ENCODE results near the gene PSMD7.
"Not testable (repeated sequence)": the region's sequence is repeated elsewhere in the genome, so short reads cannot be mapped to it uniquely, and the experiment has no call there.

Gene PSMD7

DNA sequence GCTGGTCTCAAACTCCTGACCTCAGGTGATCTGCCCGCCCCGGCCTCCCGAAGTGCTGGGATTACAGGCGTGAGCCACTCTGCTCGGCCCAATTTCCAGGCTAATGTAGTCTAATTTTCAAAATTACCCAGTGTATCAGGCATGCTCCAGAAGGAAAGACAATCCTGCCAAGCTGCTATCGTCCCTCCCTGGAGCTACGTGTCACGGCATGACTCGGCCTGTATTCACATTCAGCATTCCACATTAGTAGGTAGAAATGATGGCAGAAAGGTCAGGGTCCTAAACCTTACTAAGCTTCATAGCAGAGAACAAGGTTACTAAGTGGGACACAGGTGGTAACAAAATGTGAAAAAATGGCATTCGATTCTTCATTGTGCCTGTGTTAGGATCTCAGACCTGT, 42.6 kb downstream of the PSMD7 start:
- DNase-seq (ENCODE audit: low spot score); CTCF ChIA-PET; POLR2A ChIA-PET (ENCODE audit: low non-redundant PET): not testable (repeated sequence)
- H3K27ac ChIP-seq, result peak overlapping the region; percentile 56

DNA sequence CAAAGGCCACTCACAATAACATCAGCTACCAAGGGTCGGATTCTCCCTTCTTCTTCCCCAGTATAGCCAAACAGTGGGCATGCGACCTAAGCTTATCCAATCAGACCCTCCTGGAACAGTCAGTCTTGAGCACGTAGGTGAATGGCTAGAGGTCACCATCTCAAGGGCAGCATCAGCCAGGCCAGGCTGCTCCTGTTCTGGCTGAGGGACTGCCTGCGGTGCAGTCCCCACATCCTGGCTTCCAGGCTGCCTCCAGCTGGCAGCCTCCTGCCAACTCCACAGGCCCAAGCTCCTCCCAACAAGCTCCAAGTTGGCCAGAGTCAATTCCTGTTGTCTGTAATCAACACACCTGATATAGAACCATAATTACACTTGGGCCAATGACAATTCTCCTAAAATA, 56.4 kb downstream of the PSMD7 start:
- CTCF ChIA-PET; DNase-seq (ENCODE audit: low spot score); H3K27ac ChIP-seq; POLR2A ChIA-PET (ENCODE audit: low non-redundant PET): not testable (repeated sequence)

All from RWPE1 (cell line).